GM12891 (cell line): ENCODE results near the gene SLIT1.

ENCODE experiments used
- DNase-seq: peaks from one replicate; pipeline ENCODE4 v3.0.0; 2011; ENCODE audit warnings: low spot score; ENCODE audit not compliant: insufficient read length
- FAIRE-seq: peaks from 2 replicates; lab custom pipeline; 2011; peaks lifted over from hg19 to GRCh38; lab: Jason Lieb, UNC
- PAX5 ChIP-seq: IDR thresholded peaks from 2 replicates; pipeline ENCODE4 v1.6.1; 2011; ENCODE audit warnings: low read length, moderate library complexity, mild to moderate bottlenecking; ENCODE audit not compliant: insufficient read depth, severe bottlenecking
- POLR2A ChIP-seq: IDR thresholded peaks from 2 replicates; pipeline ENCODE4 v1.6.1; 2011; ENCODE audit warnings: low read depth, low read length, control low read depth
- POLR2AphosphoS5 ChIP-seq: IDR thresholded peaks from 2 replicates; pipeline ENCODE4 v1.6.1; 2011; ENCODE audit warnings: low read depth, low read length, control low read depth
- POU2F2 ChIP-seq: IDR thresholded peaks from 2 replicates; pipeline ENCODE4 v1.6.1; 2011; ENCODE audit warnings: low read depth, mild to moderate bottlenecking, control low read depth, low read length, moderate library complexity
- SPI1 ChIP-seq: IDR thresholded peaks from 2 replicates; pipeline ENCODE4 v1.6.1; 2011; ENCODE audit warnings: low read depth, low read length, control low read depth
- TAF1 ChIP-seq: IDR thresholded peaks from 2 replicates; pipeline ENCODE4 v1.6.1; 2011; ENCODE audit warnings: low read depth, low read length, control low read depth

SLIT1 gene

DNA sequence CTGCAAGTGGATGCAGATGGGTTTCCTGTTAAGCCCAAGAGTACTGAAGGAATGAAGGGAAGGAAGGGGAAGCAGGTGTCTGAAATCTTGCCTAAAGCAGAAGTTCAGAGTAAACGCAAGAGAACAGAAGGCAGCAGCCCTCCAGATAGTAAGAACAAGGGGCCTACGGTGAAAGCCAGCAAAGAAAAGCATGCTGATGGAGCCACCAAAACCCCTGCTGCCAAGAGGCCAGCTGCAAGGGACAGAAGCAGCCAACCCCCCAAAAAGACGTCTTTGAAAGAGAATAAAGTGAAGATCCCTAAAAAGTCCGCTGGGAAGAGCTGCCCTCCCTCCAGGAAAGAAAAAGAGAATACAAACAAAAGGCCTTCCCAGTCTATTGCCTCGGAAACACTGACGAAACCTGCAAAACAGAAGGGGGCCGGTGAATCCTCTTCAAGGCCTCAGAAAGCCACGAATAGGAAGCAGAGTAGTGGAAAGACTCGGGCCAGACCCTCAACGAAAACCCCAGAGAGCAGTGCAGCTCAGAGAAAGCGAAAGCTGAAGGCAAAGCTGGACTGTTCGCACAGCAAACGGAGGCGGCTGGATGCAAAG, 201.1 kb downstream of the SLIT1 start:
- DNase-seq (no peak), FAIRE-seq (peak; percentile 88)
- TF ChIP-seq PAX5 (no peak), TAF1 (no peak), POU2F2 (no peak), POLR2A (no peak), POLR2AphosphoS5 (no peak), SPI1 (no peak)

- FAIRE-seq = no peak
- TF ChIP-seq TAF1 (no peak), POU2F2 (no peak), PAX5 (no peak), POLR2A (no peak), POLR2AphosphoS5 (no peak), SPI1 (no peak)
- no peak for DNase-seq
Observed at GRCh38 chr10:96982149-96982930, 203.4 kb downstream of the SLIT1 start.

- FAIRE-seq = peak; percentile 88
- TF ChIP-seq PAX5 = no peak
- no peak for TF ChIP-seq POU2F2
- TF ChIP-seq TAF1 = no peak
- TF ChIP-seq SPI1 = no peak
- no peak for TF ChIP-seq POLR2AphosphoS5
- TF ChIP-seq POLR2A = no peak
- DNase-seq = no peak
Observed at GRCh38 chr10:96978621-96979154, 207.1 kb downstream of the SLIT1 start.

DNA sequence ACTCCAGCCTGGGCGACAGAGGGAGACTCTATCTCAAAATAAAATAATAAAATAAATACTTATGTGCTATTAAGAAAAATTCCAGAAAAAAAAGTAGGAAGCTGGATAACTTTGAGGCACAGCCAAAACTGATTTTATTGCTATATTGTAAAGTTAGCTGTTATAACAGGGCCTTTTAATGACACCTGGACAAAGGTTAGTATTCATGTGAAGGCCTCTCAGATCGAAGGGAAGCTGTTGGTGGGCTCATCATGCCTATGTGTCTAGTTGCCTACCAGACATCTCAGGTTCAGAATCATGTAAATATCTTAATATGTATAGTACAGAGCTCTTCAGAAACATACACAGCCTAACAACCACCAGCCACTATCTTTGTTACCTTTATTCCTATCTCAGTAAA, 210.6 kb downstream of the SLIT1 start:
- FAIRE-seq = no peak

GRCh38 chr10:96973809-96974747, 211.7 kb downstream of the SLIT1 start:
- FAIRE-seq = peak; percentile 92
- no peak for TF ChIP-seq TAF1
- TF ChIP-seq SPI1 = peak; percentile 78
- no peak for TF ChIP-seq POU2F2
- no peak for DNase-seq

More for the DNA sequence above, 210.6 kb downstream of the SLIT1 start:
- no peak for DNase-seq
- no peak for TF ChIP-seq POU2F2
- TF ChIP-seq POLR2A = no peak
- no peak for TF ChIP-seq SPI1
- no peak for TF ChIP-seq PAX5
- no peak for TF ChIP-seq TAF1

DNA sequence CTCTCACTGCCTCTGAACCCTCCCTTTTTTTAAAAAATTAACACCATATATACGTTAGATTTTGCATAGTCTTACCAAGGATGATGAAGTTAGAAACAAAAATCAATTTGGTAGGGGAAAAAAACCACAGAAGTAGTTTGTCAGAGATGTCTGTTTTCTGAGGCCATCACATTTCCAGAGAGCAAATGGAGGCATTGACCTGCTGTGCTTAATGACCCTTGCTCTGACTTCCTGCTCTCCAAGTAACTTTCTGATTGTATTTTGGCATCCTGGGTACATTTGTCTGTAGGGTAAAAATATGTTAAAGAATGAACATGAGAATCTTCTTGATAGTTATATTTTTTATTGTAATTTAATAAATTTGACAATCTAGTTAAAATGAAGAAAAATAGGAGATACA, 213.5 kb downstream of the SLIT1 start:
- no peak for DNase-seq
- FAIRE-seq = no peak
- TF ChIP-seq POU2F2 (no peak), PAX5 (no peak), POLR2AphosphoS5 (no peak), SPI1 (no peak), POLR2A (no peak), TAF1 (no peak)

DNA sequence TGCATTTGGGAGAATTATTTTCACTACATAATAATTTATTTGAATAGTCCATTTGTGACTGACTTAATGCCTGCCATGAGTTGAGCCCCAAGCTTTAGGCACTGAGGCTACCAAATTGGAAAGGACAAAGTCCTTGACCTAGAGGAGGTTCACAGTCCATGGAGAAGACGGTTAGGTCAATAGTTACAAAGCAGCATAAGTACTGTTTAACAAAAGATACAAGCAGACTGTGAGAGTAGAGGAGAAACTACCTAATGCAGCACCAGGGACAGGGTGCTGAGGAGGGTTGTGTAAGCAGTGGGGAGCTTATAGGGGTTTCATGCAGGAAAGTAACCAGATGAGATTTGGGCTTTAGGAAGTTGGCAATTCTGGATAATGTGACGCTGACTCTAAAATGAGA, 214.4 kb downstream of the SLIT1 start:
- DNase-seq = no peak
- TF ChIP-seq POLR2A = no peak
- no peak for TF ChIP-seq POU2F2
- TF ChIP-seq TAF1 = no peak
- TF ChIP-seq PAX5 = no peak
- no peak for TF ChIP-seq POLR2AphosphoS5
- TF ChIP-seq SPI1 = no peak
- no peak for FAIRE-seq

- FAIRE-seq (no peak), DNase-seq (no peak)
- TF ChIP-seq SPI1 (no peak), POLR2AphosphoS5 (no peak), PAX5 (no peak), TAF1 (no peak), POLR2A (no peak), POU2F2 (no peak)
Observed at GRCh38 chr10:96968682-96969423, 216.9 kb downstream of the SLIT1 start.

DNA sequence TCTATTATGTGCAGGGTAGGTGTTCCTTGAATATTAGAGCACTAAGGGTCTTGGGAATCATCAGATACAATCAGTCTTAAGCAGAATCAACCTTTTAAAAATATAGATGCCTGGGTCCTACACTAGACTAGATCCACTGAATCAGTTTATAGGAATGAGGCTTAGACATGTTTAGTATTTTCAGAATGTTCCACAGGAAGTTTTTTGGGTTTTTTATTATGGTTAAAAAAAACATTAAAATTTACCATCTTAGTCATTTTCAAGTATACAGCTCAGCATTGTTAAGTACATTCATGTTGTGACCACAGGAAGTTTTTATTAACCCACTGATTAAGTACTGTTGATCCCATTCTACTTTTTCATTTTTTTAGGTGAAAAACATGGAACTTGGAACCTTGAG, 217.9 kb downstream of the SLIT1 start:
- FAIRE-seq (no peak), DNase-seq (no peak)
- TF ChIP-seq POLR2AphosphoS5 (no peak), SPI1 (no peak), PAX5 (no peak), TAF1 (no peak), POLR2A (no peak), POU2F2 (no peak)
